ENCODE measurements around the gene THADA. TPM values are rescaled to one million over a fixed set of nuclear protein-coding genes. Genes with fewer than 3 reads are reported as not detected.

The THADA gene
- total and polyA plus RNA-seq, 2 donors, result 11.8 to 20.6 TPM

DNA sequence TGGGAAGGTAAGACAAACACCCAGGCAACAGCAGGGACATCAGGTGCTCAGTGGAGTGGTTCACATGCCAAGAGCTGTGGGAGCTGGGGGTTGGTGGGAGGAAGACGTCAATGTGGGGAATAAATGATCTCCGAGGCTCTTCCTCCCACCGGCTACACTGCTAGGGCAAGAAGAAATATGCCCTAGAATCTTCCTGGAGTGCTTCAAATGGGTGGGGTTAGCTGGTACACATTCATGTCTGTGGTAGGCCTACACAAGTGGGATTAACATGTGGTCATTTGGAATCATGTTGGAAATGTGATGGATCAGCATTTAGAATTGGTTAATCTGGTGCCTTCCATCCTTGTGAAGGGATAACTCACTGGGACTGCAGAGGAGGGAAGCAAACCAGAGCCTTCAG, 357.0 kb downstream of the THADA start:
- no peaks in the 10 kb centered on the region for H3K4me1 ChIP-seq (ENCODE audit: control insufficient read depth in 2 of 2, insufficient read depth in 2 of 2, low read length in 2 of 2)
- WGBS, result 98% methylated on average over 3 of the region's 3 CpGs
- no peak overlapping the region for H3K4me3 ChIP-seq (ENCODE audit: low read length in 2 of 2)
- DNase-seq (ENCODE audit: low read depth in 6 of 9, low spot score in 9 of 9), result no peak
- H3K27me3 ChIP-seq (ENCODE audit: control insufficient read depth in 2 of 2, insufficient read depth in 1 of 2, low read length in 1 of 2), result no peaks in the 10 kb centered on the region
- no peak overlapping the region for H3K27ac ChIP-seq (ENCODE audit: low read depth in 1 of 2, low read length in 1 of 2)
- no peaks in the 10 kb centered on the region for H3K9me3 ChIP-seq (ENCODE audit: control insufficient read depth in 2 of 2, insufficient read depth in 1 of 2, low read length in 1 of 2)
- no peaks in the 10 kb centered on the region for H3K36me3 ChIP-seq (ENCODE audit: control insufficient read depth in 2 of 2, insufficient read depth in 2 of 2, low read length in 1 of 2)

DNA sequence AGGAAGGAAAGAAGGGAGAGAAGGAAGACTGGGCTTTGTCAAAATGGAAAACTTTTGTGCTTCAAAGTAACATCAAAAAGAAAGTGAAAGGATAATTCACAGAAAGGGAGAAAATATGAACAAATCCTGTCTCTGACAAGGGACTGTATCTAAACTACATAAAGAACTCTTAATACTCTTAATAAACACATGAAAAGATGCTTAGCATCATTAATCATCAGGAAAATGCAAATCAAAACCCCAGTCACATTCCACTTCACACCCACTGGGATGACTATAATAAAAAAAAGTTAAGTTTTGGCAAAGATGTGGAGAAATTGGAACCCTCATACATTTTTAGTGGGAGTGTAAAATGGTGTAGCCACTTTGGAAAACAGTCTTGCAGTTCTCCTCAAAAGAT, 357.7 kb downstream of the THADA start:
- Histone ChIP-seq H3K27ac (ENCODE audit: low read depth in 1 of 2, low read length in 1 of 2) (no peak overlapping the region), H3K9me3 (ENCODE audit: control insufficient read depth in 2 of 2, insufficient read depth in 1 of 2, low read length in 1 of 2) (no peaks in the 10 kb centered on the region), H3K4me3 (ENCODE audit: low read length in 2 of 2) (no peak overlapping the region), H3K27me3 (ENCODE audit: control insufficient read depth in 2 of 2, insufficient read depth in 1 of 2, low read length in 1 of 2) (no peaks in the 10 kb centered on the region), H3K36me3 (ENCODE audit: control insufficient read depth in 2 of 2, insufficient read depth in 2 of 2, low read length in 1 of 2) (no peaks in the 10 kb centered on the region), H3K4me1 (ENCODE audit: control insufficient read depth in 2 of 2, insufficient read depth in 2 of 2, low read length in 2 of 2) (no peaks in the 10 kb centered on the region)
- no peak for DNase-seq (ENCODE audit: low read depth in 6 of 9, low spot score in 9 of 9)

DNA sequence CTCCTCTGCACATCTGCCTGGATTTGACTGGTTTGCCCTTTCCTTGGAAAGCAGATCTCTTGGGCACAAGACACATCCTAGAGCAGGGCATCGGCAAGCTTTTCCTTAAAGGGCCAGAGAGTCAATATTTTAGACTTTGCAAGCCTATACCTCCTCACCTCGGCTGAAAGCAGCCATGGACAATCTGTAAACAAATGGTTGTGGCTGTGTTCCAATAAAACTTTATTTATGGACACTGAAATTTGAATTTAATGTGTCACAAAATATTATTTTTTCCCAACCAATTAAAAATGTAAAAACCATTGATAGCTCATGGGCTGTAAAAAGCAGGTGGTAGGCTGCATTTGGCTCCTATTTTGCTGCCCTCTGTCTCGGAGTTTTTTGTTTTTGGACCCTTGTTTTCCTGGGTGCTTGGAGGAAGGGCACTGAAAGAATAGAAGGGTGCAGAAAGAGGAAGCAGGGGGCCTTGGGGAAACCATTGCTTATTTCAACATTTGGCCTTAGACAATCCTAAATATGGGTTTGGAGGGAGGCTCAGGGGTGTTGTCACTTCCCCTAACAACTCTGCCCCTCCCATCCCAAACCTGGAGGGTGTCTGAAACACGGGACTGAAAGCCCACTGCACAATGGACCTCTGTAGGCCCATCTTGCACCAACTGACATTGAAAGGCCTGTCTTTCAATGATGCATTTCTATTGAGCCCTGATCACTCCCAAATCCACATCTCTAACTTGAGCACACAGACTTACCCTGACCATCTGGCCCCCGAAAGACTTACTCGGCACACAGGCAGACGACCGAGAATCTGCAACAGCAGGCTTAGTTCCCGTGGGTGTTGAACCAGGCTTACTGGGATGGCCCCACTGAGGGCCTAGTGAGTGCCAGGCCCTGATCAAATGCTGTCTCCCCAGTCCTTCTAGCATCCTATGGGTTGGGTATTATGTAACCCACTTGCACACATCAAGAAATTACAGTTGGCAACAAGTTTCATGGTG, 362.3 kb downstream of the THADA start:
- DNase-seq (ENCODE audit: low read depth in 6 of 9, low spot score in 9 of 9), result no peak
- Histone ChIP-seq H3K4me3 (ENCODE audit: low read length in 2 of 2) (no peak overlapping the region), H3K36me3 (ENCODE audit: control insufficient read depth in 2 of 2, insufficient read depth in 2 of 2, low read length in 1 of 2) (peaks cover 12 to 16% of the 10 kb centered on the region in 2 donors), H3K9me3 (ENCODE audit: control insufficient read depth in 2 of 2, insufficient read depth in 1 of 2, low read length in 1 of 2) (no peaks in the 10 kb centered on the region), H3K27me3 (ENCODE audit: control insufficient read depth in 2 of 2, insufficient read depth in 1 of 2, low read length in 1 of 2) (no peaks in the 10 kb centered on the region), H3K27ac (ENCODE audit: low read depth in 1 of 2, low read length in 1 of 2) (no peak overlapping the region), H3K4me1 (ENCODE audit: control insufficient read depth in 2 of 2, insufficient read depth in 2 of 2, low read length in 2 of 2) (peaks cover 12 to 30% of the 10 kb centered on the region in 2 donors)
- 86% methylated on average over 9 of the region's 9 CpGs for WGBS

DNA sequence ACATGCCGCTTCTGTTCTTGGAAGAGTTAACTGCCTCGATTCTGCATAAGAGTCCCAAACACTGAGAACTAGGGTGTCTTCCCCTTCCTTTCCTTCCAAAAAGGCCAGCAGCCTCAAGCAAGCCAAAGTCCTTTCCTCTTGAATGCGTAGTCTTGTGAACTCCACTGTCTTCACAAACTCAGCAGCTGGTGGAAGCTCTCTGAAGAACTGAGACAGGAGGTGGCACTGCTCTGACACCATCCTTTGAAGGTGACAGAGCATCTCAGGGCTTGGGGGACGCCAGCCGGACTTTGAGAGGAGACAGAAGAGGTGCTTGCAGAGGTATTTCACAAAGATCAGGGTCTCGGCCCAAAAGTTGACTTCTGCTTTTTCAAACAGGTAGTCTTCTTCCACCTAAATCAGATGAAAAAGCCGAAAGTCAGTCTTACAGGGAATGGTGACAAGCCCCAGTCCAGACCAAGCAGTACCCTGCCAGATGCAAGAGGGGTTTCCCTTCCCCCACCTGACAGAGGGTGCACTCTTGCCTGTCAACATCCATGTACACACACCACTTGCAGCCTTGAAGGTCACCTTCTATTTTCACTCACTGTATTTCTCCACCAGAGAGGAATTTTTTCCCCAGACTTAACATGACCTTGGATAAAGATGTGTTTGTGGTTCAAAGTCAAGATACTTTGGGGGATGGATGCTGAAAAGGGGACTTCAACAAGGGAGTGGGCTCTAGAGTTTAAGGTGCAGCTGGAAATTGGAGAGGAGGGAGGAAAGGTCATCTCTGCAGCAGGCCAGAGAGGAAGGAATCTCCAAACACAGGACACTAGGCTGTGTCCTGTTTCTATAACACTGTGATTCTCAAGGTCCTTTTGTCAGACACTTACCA, 364.6 kb downstream of the THADA start:
- peaks cover 0 to 4% of the 10 kb centered on the region in 2 donors for H3K9me3 ChIP-seq (ENCODE audit: control insufficient read depth in 2 of 2, insufficient read depth in 1 of 2, low read length in 1 of 2)
- peaks cover 16 to 40% of the 10 kb centered on the region in 2 donors for H3K4me1 ChIP-seq (ENCODE audit: control insufficient read depth in 2 of 2, insufficient read depth in 2 of 2, low read length in 2 of 2)
- H3K27ac ChIP-seq (ENCODE audit: low read depth in 1 of 2, low read length in 1 of 2), result peak overlapping the region; percentile 10 to 25
- H3K27me3 ChIP-seq (ENCODE audit: control insufficient read depth in 2 of 2, insufficient read depth in 1 of 2, low read length in 1 of 2), result no peaks in the 10 kb centered on the region
- DNase-seq (ENCODE audit: low read depth in 6 of 9, low spot score in 9 of 9), result peak in 3 of 9 donors; percentile 17 to 70 (median 41)
- no peak overlapping the region for H3K4me3 ChIP-seq (ENCODE audit: low read length in 2 of 2)
- WGBS, result 95% methylated on average over 7 of the region's 7 CpGs
- peaks cover 15 to 16% of the 10 kb centered on the region in 2 donors for H3K36me3 ChIP-seq (ENCODE audit: control insufficient read depth in 2 of 2, insufficient read depth in 2 of 2, low read length in 1 of 2)

DNA sequence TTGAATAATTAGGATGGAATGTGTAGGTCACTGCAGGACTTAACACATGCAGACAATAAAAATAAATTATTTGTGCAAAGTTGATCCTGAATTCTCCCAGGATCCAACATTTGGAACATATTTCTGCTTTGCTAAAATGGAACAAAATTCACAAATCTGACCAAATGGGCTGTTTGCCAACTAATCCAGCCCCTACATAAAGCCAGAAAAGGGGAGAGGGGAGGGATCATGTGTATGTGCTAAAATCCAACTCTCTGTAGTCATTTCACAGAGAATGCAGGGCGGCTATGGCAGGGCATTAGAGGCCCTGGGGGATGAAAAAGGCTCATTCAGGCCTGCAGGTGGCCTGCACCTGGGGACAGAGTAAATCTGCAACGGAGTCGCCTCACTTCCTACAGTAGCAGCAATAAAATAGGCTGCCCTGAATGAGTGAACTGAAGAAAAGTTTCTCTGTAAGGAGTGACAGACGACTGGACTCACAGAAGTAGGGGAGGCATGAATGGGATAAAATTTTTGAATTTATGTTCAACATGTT, 365.4 kb downstream of the THADA start:
- Histone ChIP-seq H3K27ac (ENCODE audit: low read depth in 1 of 2, low read length in 1 of 2) (peak overlapping the region in 1 of 2 donors; percentile 10), H3K4me3 (ENCODE audit: low read length in 2 of 2) (no peak overlapping the region), H3K36me3 (ENCODE audit: control insufficient read depth in 2 of 2, insufficient read depth in 2 of 2, low read length in 1 of 2) (peaks cover 19 to 23% of the 10 kb centered on the region in 2 donors), H3K4me1 (ENCODE audit: control insufficient read depth in 2 of 2, insufficient read depth in 2 of 2, low read length in 2 of 2) (peaks cover 16 to 40% of the 10 kb centered on the region in 2 donors), H3K27me3 (ENCODE audit: control insufficient read depth in 2 of 2, insufficient read depth in 1 of 2, low read length in 1 of 2) (no peaks in the 10 kb centered on the region), H3K9me3 (ENCODE audit: control insufficient read depth in 2 of 2, insufficient read depth in 1 of 2, low read length in 1 of 2) (peaks cover 0 to 8% of the 10 kb centered on the region in 2 donors)
- WGBS, result 86% methylated on average over 4 of the region's 4 CpGs
- DNase-seq (ENCODE audit: low read depth in 6 of 9, low spot score in 9 of 9), result peak in 1 of 9 donors; percentile 48

DNA sequence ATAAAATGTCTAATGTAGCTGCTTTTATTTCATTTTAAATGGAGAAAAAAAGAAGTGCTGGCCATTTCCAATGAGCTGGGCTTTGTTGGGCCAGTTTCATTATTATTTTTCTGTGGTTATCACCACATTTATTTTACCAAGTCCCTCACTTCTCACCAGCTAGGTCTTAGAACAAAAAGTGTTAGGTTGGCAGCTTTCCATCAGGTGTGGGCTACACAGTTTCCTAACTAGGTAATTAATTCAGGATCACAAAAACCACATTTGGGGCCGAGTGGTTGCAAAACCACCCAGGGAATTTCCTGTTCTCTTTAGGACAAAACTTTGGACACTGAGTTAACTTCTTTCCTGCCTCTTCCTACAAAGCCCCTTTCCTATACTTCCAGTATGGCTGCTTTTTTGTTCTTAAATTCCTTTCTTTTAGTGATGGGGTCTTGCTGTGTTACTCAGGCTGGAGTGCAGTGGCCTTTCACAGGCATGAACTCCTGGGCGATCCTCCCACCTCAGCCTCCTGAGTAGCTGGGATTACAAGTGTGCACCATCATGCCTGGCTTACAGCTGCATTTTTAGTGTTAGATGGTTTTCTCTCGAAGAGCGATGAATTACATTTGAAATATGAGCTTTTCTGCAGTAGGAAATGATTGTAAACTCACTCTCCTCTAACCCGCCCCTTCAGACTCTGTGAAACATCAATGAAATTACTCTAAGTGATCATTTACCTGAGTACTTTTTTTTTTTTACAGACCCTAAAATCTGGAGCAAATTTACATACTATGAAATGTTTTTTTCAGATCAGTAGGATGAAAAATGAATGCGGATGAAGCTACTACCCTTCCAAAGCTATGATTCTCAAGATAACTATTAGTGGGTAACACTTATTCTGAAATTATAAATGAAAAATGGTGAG, 366.8 kb downstream of the THADA start:
- H3K4me1 ChIP-seq (ENCODE audit: control insufficient read depth in 2 of 2, insufficient read depth in 2 of 2, low read length in 2 of 2), result peaks cover 16 to 40% of the 10 kb centered on the region in 2 donors
- peak in 1 of 9 donors; percentile 54 for DNase-seq (ENCODE audit: low read depth in 6 of 9, low spot score in 9 of 9)
- H3K27ac ChIP-seq (ENCODE audit: low read depth in 1 of 2, low read length in 1 of 2), result peak overlapping the region; percentile 96 to 97
- no peaks in the 10 kb centered on the region for H3K27me3 ChIP-seq (ENCODE audit: control insufficient read depth in 2 of 2, insufficient read depth in 1 of 2, low read length in 1 of 2)
- 27% methylated on average over 6 of the region's 6 CpGs for WGBS
- H3K36me3 ChIP-seq (ENCODE audit: control insufficient read depth in 2 of 2, insufficient read depth in 2 of 2, low read length in 1 of 2), result peaks cover 32 to 37% of the 10 kb centered on the region in 2 donors
- peaks cover 0 to 12% of the 10 kb centered on the region in 2 donors for H3K9me3 ChIP-seq (ENCODE audit: control insufficient read depth in 2 of 2, insufficient read depth in 1 of 2, low read length in 1 of 2)
- peak overlapping the region in 1 of 2 donors; percentile 80 for H3K4me3 ChIP-seq (ENCODE audit: low read length in 2 of 2)

DNA sequence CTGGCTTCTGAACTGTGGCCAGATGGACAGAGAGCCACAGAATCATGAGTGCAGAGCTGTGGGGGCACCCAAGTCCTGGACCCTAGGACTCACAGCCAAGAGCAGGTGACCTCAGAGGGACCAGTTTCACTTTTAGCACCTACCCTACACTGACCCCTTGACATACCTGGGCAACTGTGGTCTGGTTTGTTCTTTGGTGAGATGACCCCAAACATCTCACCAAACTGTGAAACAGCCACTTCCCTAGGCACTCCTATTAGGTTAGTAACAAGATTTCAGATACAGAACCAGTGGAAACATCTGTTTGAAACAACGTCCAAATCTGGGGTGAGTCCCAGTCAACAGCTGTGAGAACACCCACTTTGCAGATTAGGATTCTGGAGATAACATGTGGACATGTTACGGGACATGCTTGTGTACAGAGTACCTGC, 367.5 kb downstream of the THADA start:
- Histone ChIP-seq H3K27ac (ENCODE audit: low read depth in 1 of 2, low read length in 1 of 2) (peak overlapping the region; percentile 96 to 97), H3K27me3 (ENCODE audit: control insufficient read depth in 2 of 2, insufficient read depth in 1 of 2, low read length in 1 of 2) (no peaks in the 10 kb centered on the region), H3K4me3 (ENCODE audit: low read length in 2 of 2) (peak overlapping the region in 1 of 2 donors; percentile 80), H3K4me1 (ENCODE audit: control insufficient read depth in 2 of 2, insufficient read depth in 2 of 2, low read length in 2 of 2) (peaks cover 16 to 40% of the 10 kb centered on the region in 2 donors), H3K9me3 (ENCODE audit: control insufficient read depth in 2 of 2, insufficient read depth in 1 of 2, low read length in 1 of 2) (peaks cover 0 to 12% of the 10 kb centered on the region in 2 donors), H3K36me3 (ENCODE audit: control insufficient read depth in 2 of 2, insufficient read depth in 2 of 2, low read length in 1 of 2) (peaks cover 38 to 44% of the 10 kb centered on the region in 2 donors)
- DNase-seq (ENCODE audit: low read depth in 6 of 9, low spot score in 9 of 9), result peak in 1 of 9 donors; percentile 48
- 46% methylated on average over 2 of the region's 2 CpGs for WGBS

DNA sequence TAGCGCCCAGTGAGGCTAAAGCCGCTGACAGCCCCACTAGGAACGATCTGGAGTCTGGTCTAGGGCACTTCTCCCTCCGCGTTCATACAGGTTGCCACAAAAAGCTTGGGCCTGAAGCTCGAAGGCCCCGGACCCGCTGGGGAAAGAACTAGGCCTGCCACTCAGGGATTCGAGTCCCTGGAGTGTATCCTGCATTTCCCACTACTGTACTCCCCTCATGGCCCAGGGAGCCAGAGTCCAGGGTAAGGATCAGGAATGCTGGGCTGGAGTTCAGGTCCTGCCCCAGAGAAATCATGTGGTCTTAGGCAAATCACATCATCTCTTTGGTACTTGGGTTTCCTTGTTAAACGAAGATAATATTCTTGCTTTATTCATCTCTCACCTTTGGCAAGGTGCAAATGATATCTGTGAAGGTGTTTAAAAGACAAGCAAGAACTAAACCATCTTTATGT, 368.0 kb downstream of the THADA start:
- Histone ChIP-seq H3K4me3 (ENCODE audit: low read length in 2 of 2) (peak overlapping the region; percentile 80 to 85), H3K36me3 (ENCODE audit: control insufficient read depth in 2 of 2, insufficient read depth in 2 of 2, low read length in 1 of 2) (peaks cover 42 to 46% of the 10 kb centered on the region in 2 donors), H3K9me3 (ENCODE audit: control insufficient read depth in 2 of 2, insufficient read depth in 1 of 2, low read length in 1 of 2) (peaks cover 0 to 12% of the 10 kb centered on the region in 2 donors), H3K27ac (ENCODE audit: low read depth in 1 of 2, low read length in 1 of 2) (peak overlapping the region; percentile 96 to 97), H3K27me3 (ENCODE audit: control insufficient read depth in 2 of 2, insufficient read depth in 1 of 2, low read length in 1 of 2) (no peaks in the 10 kb centered on the region), H3K4me1 (ENCODE audit: control insufficient read depth in 2 of 2, insufficient read depth in 2 of 2, low read length in 2 of 2) (peaks cover 16 to 40% of the 10 kb centered on the region in 2 donors)
- no peak for DNase-seq (ENCODE audit: low read depth in 6 of 9, low spot score in 9 of 9)
- WGBS, result 3% methylated on average over 10 of the region's 10 CpGs
